ENCODE data around the gene DPP6. TPM values are rescaled to one million over a fixed set of nuclear protein-coding genes. Genes with fewer than 3 reads are reported as not detected.
A peak's percentile ranks its signal among the peaks of the same experiment; 100 is the strongest.

Gene DPP6
- total and polyA plus RNA-seq, 2 of the 8 experiments (the other 6 are each of a cell fraction or from before 2014, with no cell fraction given), result 4.7 to 6.8 TPM

- no peaks in the 10 kb centered on the region for H3K79me2 ChIP-seq (ENCODE audit: control insufficient read depth in 1 of 2, insufficient read depth in 2 of 2, low read length in 2 of 2)
- WGBS, 2 experiments (ENCODE audit: extremely low coverage in 1 of 2, insufficient coverage in 1 of 2, insufficient read length in 1 of 2, insufficient replicate concordance in 2 of 2, low coverage in 1 of 2, low lambda C conversion rate in 2 of 2, missing lambda C conversion rate in 1 of 2), result 84% methylated on average over 5 of the region's 13 CpGs; no CpG with 5 or more reads in 1 of the 2 experiments
- H3K27ac ChIP-seq (ENCODE audit: low read depth, low read length), result no peak overlapping the region
- no peak overlapping the region for H4K91ac ChIP-seq (replicated peaks; ENCODE audit: insufficient read length, low read length)
- ChIA-PET POLR2A (ENCODE audit: partially characterized antibody) (no interaction called here), CTCF (ENCODE audit: partially characterized antibody) (interaction anchor here (0.6 to 6.6 kb wide), 6 partner anchors 9 to 1868 kb away, joined by 3 to 36 read pairs (median 4); no protein-coding TSS in a partner anchor)
- H4K5ac ChIP-seq (ENCODE audit: insufficient read length, low read depth, low read length), result no peak overlapping the region
- no peaks in the 10 kb centered on the region for H3K9me3 ChIP-seq (ENCODE audit: insufficient read depth in 2 of 2, low read depth in 1 of 2, low read length in 1 of 2)
- H3K4me3 ChIP-seq (ENCODE audit: extremely low read depth in 1 of 4, insufficient read depth in 2 of 4, low read depth in 3 of 4, low read length in 4 of 4), result no peak overlapping the region
- no peak overlapping the region for H2BK120ac ChIP-seq (replicated peaks; ENCODE audit: low read depth, low read length)
- no peaks in the 10 kb centered on the region for H4K20me1 ChIP-seq (replicated peaks in 1 of 2; ENCODE audit: control insufficient read depth in 1 of 2, insufficient read depth in 2 of 2, low read length in 2 of 2)
- no peak for DNase-seq (ENCODE audit: low read depth in 1 of 2, low spot score in 2 of 2)
- H3K79me1 ChIP-seq (ENCODE audit: low read depth, low read length), result no peaks in the 10 kb centered on the region
- no peaks in the 10 kb centered on the region for H3K27me3 ChIP-seq (replicated peaks in 1 of 4; ENCODE audit: control insufficient read depth in 3 of 4, extremely low read depth in 1 of 4, insufficient read depth in 3 of 4, low read length in 3 of 4)
- no peak overlapping the region for H3K4me2 ChIP-seq (ENCODE audit: insufficient read depth in 1 of 2, low read depth in 2 of 2, low read length in 2 of 2)
- no peaks in the 10 kb centered on the region; a peak in 2 of 7 replicates for H3K4me1 ChIP-seq (replicated peaks in 1 of 4; ENCODE audit: control insufficient read depth in 3 of 4, insufficient read depth in 4 of 4, low read length in 3 of 4)
- no peaks in the 10 kb centered on the region for H3K23me2 ChIP-seq (ENCODE audit: low read depth, low read length)
- no peak overlapping the region for H3K56ac ChIP-seq (replicated peaks; ENCODE audit: insufficient read length, low read depth, low read length)
- no peak overlapping the region for H2AFZ ChIP-seq (ENCODE audit: low read length)
- H3K14ac ChIP-seq (ENCODE audit: insufficient read length), result no peak overlapping the region
- no peak overlapping the region for H4K8ac ChIP-seq (ENCODE audit: extremely low read depth, insufficient read depth, low read length)
- FAIRE-seq, result no peak
- no peak overlapping the region for H2AK5ac ChIP-seq (ENCODE audit: low read depth, low read length)
- H2BK20ac ChIP-seq (ENCODE audit: low read length), result no peak overlapping the region
- H3K23ac ChIP-seq (ENCODE audit: insufficient read length), result no peak overlapping the region
- H2BK12ac ChIP-seq (ENCODE audit: low read depth, low read length), result 0 out of 2 replicates have a peak overlapping the region, but pooled peaks have one; percentile 27
- H3K36me3 ChIP-seq (ENCODE audit: control insufficient read depth in 2 of 4, insufficient read depth in 4 of 4, low read length in 3 of 4), result no peaks in the 10 kb centered on the region
- H3K9ac ChIP-seq (replicated peaks in 1 of 4; ENCODE audit: extremely low read depth in 1 of 4, low read depth in 3 of 4, low read length in 3 of 4), result no peak overlapping the region
- TF ChIP-seq KDM5A (IDR thresholded peaks at IDR 0.05; ENCODE audit: low read length) (no peak), TCF12 (IDR thresholded peaks at IDR 0.05; ENCODE audit: low read depth, low read length) (no peak), FOSL1 (IDR thresholded peaks at IDR 0.05; ENCODE audit: insufficient read depth, low read depth, low read length) (no peak), E2F6 (IDR thresholded peaks at IDR 0.05) (no peak), USF2 (IDR thresholded peaks at IDR 0.05; ENCODE audit: low read length) (no peak), JUN (IDR thresholded peaks at IDR 0.05; ENCODE audit: low read depth, low read length) (no peak), ATF3 (IDR thresholded peaks at IDR 0.05; ENCODE audit: insufficient read depth, low read depth, low read length) (no peak)
- H2BK15ac ChIP-seq (ENCODE audit: low read length), result no peak overlapping the region
- H3K18ac ChIP-seq (ENCODE audit: extremely low read depth, low read length), result no peak overlapping the region; the same call in 1 of the 2 replicates
- H3K4ac ChIP-seq (replicated peaks; ENCODE audit: insufficient read length, low read depth, low read length), result no peak overlapping the region
- no peak overlapping the region for H2BK5ac ChIP-seq (ENCODE audit: low read depth, low read length)
Measured at GRCh38 chr7:154757756-154758155, 705.6 kb downstream of the DPP6 start.
